ENCODE results near the gene SFXN3.

DNA sequence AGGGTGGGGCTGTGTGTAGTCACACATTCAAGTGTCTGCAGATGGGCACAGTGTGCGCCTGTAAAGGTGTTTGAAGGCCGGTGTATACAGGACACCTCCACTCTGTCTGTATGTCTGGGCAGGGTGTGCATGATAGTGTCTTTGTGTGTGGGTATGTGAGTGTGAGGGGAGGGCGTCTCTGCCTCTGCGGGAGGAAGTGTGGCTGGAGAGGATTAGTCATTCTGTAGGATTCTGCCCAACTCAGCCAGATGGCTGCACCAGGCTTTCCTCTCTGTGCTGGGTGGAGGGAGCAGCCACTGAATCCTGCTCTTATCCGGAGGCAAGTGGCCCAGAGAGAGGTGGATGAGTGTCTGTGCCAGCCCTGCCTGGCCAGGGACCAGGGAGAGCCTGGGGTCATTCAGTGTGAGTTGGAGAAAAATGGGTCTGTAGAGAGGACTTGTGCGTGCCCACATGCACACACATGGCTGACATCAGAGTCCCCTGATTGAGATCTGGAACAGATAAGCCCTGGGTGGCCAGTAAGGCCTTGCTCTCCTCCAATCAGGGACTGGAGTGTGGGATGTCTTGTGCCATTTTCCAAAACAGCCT, 1.7 kb downstream of the SFXN3 start:
- no peak for TF ChIP-seq SP2 (IDR thresholded peaks at IDR 0.05; ENCODE audit: low read length)
- TF ChIP-seq POLR2A (IDR thresholded peaks at IDR 0.05; ENCODE audit: control extremely low read depth in 1 of 2, low read depth in 2 of 2, low read length in 2 of 2) = no peak
- TF ChIP-seq MAX (IDR thresholded peaks at IDR 0.05) = no peak
- TF ChIP-seq MAFK (IDR thresholded peaks at IDR 0.05; ENCODE audit: low read depth, low read length) = no peak
- no peak for TF ChIP-seq EP300 (IDR thresholded peaks at IDR 0.05; ENCODE audit: borderline replicate concordance in 1 of 2, low read depth in 2 of 2, low read length in 2 of 2)
- no peak for TF ChIP-seq CEBPB (IDR thresholded peaks at IDR 0.05; ENCODE audit: low read depth, low read length)
- no peak for TF ChIP-seq NRF1 (IDR thresholded peaks at IDR 0.05; ENCODE audit: low read depth, low read length)
- TF ChIP-seq YY1 (IDR thresholded peaks at IDR 0.05; ENCODE audit: low read depth, low read length) = no peak
- TF ChIP-seq, protein P1, sequence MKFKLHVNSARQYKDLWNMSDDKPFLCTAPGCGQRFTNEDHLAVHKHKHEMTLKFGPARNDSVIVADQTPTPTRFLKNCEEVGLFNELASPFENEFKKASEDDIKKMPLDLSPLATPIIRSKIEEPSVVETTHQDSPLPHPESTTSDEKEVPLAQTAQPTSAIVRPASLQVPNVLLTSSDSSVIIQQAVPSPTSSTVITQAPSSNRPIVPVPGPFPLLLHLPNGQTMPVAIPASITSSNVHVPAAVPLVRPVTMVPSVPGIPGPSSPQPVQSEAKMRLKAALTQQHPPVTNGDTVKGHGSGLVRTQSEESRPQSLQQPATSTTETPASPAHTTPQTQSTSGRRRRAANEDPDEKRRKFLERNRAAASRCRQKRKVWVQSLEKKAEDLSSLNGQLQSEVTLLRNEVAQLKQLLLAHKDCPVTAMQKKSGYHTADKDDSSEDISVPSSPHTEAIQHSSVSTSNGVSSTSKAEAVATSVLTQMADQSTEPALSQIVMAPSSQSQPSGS (IDR thresholded peaks at IDR 0.05; ENCODE audit: low read length) = no peak
- TF ChIP-seq, protein P2, sequence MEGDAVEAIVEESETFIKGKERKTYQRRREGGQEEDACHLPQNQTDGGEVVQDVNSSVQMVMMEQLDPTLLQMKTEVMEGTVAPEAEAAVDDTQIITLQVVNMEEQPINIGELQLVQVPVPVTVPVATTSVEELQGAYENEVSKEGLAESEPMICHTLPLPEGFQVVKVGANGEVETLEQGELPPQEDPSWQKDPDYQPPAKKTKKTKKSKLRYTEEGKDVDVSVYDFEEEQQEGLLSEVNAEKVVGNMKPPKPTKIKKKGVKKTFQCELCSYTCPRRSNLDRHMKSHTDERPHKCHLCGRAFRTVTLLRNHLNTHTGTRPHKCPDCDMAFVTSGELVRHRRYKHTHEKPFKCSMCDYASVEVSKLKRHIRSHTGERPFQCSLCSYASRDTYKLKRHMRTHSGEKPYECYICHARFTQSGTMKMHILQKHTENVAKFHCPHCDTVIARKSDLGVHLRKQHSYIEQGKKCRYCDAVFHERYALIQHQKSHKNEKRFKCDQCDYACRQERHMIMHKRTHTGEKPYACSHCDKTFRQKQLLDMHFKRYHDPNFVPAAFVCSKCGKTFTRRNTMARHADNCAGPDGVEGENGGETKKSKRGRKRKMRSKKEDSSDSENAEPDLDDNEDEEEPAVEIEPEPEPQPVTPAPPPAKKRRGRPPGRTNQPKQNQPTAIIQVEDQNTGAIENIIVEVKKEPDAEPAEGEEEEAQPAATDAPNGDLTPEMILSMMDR (IDR thresholded peaks at IDR 0.05; ENCODE audit: control extremely low read depth in 1 of 3, insufficient read depth in 1 of 3, low read depth in 1 of 3, low read length in 3 of 3) = no peak
- no peak for TF ChIP-seq CBX8 (IDR thresholded peaks at IDR 0.05; ENCODE audit: borderline replicate concordance, low read depth, low read length)
- no peak for TF ChIP-seq JUN (IDR thresholded peaks at IDR 0.05; ENCODE audit: low read depth, low read length)
- TF ChIP-seq CREB1 (IDR thresholded peaks at IDR 0.05) = no peak
- no peak for TF ChIP-seq EZH2 (IDR thresholded peaks at IDR 0.05; ENCODE audit: low read depth, low read length, severe bottlenecking)

Data from H1 (cell line).